Activated CD4-positive, CD25-positive, alpha-beta regulatory T cell (primary cell): Measurements from ENCODE around the gene TEX11.
"Not testable (repeated sequence)": the region's sequence is repeated elsewhere in the genome, so short reads cannot be mapped to it uniquely, and the experiment has no call there.

ENCODE experiments used
- DNase-seq, 4 experiments: peaks; one replicate each; lab custom pipeline; 2025; lab: John Stamatoyannopoulos, UW

Gene TEX11

GRCh38 chrX:70908541-70908940, at the start of gene TEX11:
TSS of gene TEX11 (minus strand) at chrX:70908711. CDS start at chrX:70907789, 922 bp downstream.
- no peak for DNase-seq

GRCh38 chrX:70954871-70955270, 46.4 kb upstream of the TEX11 start:
- DNase-seq: no peak

DNA sequence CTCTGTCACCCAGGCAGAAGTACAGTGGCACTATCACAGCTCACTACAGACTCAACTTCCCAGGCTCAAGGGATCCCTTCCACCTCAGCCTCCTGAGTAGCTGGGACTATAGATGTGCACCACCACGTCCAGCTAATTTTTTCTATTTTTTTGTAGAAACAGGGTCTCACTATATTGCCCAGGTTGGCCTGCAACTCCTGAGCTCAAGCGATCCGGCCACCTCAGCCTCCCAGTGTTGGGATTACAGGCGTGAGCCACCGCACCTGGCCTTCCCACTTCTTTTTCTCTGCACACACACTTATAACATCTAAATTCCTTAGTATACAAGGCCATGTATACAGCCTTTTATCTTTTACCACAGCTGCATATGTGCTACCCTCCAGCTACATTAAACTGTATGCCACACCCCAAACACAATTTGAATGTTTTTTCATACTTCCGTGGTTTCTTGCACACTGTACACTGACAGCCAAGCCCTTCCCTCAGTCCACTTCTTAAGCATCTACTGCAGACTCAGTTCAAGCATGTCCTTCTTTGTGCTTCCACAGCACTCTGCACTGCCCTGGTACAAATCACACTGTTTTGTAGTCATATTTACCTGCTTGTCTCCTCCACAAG, 15.9 kb upstream of the TEX11 start:
- DNase-seq: no peak

- no peak for DNase-seq
Measured at GRCh38 chrX:70922774-70923473, 14.4 kb upstream of the TEX11 start.

DNA sequence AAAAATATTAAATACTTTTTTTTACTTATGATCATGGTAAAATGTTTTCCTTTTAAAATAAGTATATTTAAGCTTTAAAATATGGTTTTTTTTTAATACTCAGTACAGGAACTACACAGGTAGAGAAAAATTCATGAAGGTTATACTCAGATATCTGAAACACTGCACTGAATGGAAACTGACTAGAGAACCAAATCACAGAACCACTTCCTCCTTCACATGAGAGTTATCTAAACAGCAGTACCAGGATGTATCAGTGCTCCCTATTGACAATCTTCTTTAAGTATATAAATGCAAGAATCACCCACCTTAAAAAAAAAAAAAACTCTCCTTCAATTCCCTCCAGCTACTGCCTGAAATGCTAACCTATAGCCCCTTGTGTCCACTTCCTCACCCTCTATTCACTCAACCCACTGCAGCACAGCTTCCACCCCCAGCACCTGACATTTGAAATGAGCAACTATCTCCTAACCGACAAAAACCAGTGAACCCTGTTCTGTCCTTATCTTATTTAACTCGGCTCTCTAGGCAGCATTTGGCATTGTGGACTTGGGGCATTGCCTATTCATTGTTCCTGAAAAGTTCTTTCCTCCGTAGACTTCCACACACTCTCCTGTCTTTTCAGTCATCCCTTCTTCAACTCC, 13.3 kb upstream of the TEX11 start:
- no peak for DNase-seq

- no peak for DNase-seq
Measured at GRCh38 chrX:70916754-70917153, 8.2 kb upstream of the TEX11 start.

DNA sequence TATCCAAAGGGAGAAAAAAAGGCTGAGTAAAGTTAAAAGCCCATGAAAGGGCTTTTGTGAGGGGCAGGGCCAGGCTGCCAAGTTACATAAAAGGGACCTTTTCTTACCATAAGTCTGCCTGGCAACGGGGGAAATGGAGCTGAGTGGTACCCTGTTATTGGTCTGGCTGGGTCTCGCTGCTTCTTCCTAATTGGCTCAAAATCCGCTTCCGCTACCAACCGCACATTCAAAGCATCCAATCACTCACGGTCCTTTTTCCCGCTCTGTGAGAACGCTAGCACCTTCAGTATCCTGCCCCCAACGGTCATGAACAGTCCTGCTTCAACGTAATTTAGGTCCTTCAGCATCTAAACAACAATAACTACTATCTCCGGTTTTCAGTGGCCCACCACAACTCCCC, 611 bp downstream of the TEX11 start:
- no peak for DNase-seq

- no peak for DNase-seq
Measured at GRCh38 chrX:70901465-70901864, 7.0 kb downstream of the TEX11 start.

DNA sequence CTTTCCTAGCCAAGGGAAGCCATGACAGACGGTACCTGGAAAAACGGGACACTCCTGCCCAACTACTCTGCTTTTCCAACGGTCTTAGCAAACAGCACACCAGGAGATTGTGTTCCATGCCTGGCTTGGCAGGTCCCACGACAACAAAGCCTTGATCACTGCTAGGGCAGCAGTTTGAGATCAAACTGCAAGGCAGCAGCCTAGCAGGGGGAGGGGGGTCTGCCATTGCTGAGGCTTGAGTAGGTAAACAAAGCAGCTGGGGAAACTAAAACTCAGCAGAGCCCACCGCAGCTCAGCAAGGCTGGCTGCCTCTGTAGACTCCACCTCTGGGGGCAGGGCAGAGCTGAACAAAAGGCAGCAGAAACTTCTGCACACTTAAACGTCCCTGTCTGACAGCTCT, 18.1 kb downstream of the TEX11 start:
- DNase-seq: not testable (repeated sequence)

- DNase-seq: no peak
Measured at GRCh38 chrX:70878902-70879301, 29.6 kb downstream of the TEX11 start.

DNA sequence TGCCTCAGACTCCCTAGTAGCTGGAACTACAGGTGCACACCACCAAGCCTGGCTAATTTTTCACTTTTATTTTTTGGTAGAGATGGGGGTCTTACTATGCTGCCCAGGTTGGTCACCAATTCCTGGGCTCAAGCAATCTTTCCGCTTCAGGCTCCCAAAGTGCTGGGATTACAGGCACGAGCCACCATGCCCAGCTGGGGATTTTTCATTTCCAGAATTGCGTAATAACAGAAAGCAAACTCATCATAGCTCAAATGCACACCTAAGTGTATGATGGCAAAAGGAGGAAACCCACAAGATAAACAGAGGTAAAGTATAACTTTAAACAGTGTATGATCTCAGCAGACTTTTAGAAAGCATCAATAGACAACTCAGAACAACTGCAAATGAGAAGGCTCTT, 56.2 kb downstream of the TEX11 start:
- DNase-seq: no peak

- DNase-seq: not testable (repeated sequence)
Measured at GRCh38 chrX:70844081-70844480, 64.4 kb downstream of the TEX11 start.

GRCh38 chrX:70843620-70844019, 64.9 kb downstream of the TEX11 start:
- DNase-seq: not testable (repeated sequence)

DNA sequence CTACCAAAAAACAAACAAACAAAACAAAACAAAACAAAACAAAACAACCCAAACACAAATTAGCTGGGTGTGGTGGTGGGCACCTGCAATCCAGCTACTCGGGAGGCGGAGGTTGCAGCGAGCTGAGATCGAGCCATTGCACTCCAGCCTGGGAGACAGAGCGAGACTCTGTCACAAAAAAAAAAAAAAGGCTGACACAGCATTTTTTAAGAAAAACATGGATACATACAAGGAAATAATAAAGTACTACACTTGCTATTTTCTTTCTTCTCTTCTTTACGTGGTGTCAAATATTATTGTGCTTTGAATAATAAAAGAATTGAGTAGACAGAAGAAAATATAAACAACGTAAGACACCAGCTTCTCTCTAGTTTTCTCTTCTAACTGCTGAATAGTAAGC, 73.9 kb downstream of the TEX11 start:
- DNase-seq: no peak

DNA sequence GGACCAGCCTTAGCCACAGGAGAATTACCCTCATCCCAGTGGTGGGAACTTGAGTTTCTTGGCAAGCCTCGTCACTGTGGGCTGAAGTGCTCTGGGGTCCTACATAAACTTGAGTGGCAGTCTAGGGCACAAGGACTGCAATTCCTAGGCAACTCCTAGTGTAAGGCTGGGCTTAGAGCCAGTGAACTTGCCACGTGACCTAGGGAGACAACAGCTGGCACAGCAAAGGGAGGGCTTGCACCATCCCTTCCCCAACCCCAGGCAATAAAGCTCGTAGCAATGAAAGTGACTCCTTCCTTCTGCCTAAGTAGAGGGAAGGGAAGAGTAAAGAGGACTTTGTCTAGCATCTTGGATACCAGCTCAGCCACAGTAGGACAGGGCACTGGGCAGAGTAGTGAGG, 81.8 kb downstream of the TEX11 start:
- DNase-seq: no peak

DNA sequence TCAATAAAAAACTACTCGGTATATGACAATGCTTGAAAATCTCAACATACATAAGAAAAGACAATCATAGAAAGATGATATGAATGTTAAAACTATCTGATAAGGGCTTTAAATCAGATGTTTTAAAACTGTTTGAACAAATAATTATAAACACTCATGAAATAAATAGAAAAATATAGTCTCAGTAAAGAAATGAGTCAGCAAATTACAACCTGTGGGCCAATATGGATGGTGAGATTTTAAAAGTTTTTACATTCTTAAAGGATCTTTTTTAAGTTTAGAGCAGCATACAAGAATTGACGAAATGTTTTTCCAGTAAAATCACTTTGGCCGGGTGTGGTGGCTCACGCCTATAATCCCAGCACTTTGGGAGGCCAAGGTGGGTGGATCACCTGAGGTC, 83.1 kb downstream of the TEX11 start:
- DNase-seq: no peak

DNA sequence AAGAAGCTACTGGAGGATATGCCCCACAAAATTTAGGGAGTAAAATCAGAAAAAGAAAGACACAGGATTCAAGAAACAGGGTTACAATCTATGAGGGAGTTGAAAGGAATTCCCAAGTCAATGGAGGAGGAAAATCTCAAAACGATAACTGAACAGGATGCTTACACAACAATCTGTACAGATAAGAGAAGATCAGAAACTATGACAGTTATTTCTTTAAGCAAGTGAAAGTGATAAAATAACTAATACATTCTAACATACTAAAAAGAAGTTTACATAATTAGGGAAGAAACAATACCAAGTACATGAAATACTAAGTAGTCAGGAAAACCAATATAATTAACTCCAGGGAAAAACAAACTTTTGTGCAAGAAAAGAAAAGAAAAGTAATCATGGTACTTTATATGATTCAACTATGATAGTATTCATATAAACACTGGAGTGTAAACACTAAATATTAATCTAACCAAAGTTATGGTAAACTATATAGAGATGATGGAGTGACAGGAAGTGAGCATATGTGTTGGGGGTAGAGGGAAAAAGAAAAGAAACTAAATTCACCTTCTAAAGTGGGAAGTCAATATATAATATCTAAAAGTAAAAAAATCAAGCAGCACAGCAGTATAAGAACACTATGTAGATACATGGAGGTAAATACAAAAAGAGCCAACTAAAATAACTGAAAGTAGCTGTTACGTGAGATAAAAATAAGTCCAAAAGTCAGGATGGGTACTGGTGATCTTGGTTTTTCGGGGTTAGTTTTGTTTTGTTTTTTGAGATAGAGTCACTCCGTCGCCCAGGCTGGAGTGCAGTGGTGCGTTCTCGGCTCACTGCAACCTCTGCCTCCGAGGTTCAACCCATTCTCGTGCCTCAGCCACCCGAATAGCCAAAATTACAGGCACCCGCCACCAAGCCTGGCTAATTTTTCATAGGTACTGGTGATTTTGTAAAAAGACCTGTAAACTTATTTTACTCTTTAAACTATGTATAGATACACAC, 99.3 kb downstream of the TEX11 start:
- DNase-seq: no peak

DNA sequence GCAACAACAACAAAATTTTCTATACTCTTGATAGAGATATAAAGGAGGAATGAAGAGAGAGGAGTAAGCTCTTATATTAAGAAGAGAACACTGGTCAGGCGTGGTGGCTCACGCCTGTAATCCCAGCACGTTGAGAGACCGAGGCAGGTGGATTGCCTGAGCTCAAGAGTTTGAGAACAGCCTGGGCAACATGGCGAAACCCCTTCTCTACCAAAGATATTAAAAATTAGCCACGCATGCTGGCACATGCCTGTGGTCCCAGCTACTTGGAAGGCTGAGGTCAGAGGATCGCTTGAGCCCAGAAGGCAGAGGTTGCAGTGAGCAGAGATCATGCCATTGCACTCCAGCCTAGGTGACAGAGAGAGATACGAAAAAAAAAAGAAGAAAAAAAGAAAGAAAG, 102.4 kb downstream of the TEX11 start:
- DNase-seq: no peak

DNA sequence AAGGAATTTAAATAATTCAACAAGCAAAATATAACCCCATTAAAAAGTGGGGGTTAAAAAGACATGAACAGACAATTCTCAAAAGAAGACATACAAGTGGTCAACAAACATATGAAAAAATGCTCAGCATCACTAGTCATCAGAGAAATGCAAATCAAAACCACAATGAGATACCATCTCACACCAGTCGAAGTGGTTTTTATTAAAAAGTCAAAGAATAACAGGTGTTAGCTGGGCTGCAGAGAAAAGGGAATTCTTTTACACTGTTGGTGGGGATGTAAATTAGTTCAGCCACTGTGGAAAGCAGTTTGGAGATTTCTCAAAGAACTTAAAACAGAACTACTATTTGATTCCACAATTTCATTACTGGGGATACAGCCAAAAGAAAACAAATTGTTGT, 111.8 kb downstream of the TEX11 start:
- DNase-seq: not testable (repeated sequence)

- DNase-seq: no peak
Measured at GRCh38 chrX:70774223-70774622, 134.3 kb downstream of the TEX11 start.

GRCh38 chrX:70769659-70770227, 138.8 kb downstream of the TEX11 start:
- no peak for DNase-seq

DNA sequence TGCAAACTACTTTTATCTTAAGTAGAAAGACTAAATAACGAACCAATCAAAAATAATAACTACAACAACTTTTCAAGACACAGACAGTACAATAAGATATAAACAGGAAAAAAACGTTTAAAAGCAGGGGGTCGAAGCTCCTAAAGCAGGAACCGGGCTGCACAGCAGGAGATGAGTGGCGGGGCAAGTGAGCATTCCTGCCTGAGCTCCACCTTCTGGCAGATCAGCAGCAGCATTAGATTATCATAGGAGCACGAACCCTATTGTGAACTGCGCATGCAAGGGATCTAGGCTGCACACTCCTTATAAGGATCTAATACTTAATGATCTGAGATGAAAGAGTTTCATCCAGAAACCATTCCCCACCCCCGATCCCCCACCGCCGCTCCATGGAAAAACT, 146.2 kb downstream of the TEX11 start:
- no peak for DNase-seq
